DOHH2 (cell line): ENCODE data around the gene LRIG2.
"Not testable (repeated sequence)": the region's sequence is repeated elsewhere in the genome, so short reads cannot be mapped to it uniquely, and the experiment has no call there.

Source experiments
- H3F3A ChIP-seq: fragments of 200-600 bp; sonication (generic), shearing (Covaris generic); 2 replicates; pipeline ENCODE4 v1.6.0; 2016; ENCODE audit warnings: antibody characterized with exemption, mild to moderate bottlenecking; ENCODE audit not compliant: control insufficient read depth, insufficient read depth
- H3K27ac ChIP-seq: fragments of 200-600 bp; sonication (generic); 2 replicates; pipeline ENCODE4 v1.5.1; 2014; ENCODE audit warnings: low read depth, mild to moderate bottlenecking, low read length, moderate library complexity
- H3K27me3 ChIP-seq: fragments of 200-600 bp; sonication (generic); 2 replicates; pipeline ENCODE4 v1.6.1; 2014; ENCODE audit warnings: mild to moderate bottlenecking, low read length, mixed read lengths; ENCODE audit not compliant: control insufficient read depth
- H3K36me3 ChIP-seq: fragments of 200-600 bp; sonication (generic); 2 replicates; pipeline ENCODE4 v1.6.1; 2014; ENCODE audit warnings: mild to moderate bottlenecking, low read length, moderate library complexity, mixed read lengths; ENCODE audit not compliant: control insufficient read depth
- H3K4me1 ChIP-seq: fragments of 200-600 bp; sonication (generic); 2 replicates; pipeline ENCODE4 v1.6.1; 2014; ENCODE audit warnings: mild to moderate bottlenecking, low read length, mixed read lengths; ENCODE audit not compliant: control insufficient read depth
- H3K4me2 ChIP-seq: fragments of 200-600 bp; sonication (generic); 2 replicates; pipeline ENCODE4 v1.6.0; 2014; ENCODE audit warnings: mild to moderate bottlenecking, low read length, moderate library complexity
- H3K4me3 ChIP-seq: fragments of 200-600 bp; sonication (generic); 2 replicates; pipeline ENCODE4 v1.5.1; 2014; ENCODE audit warnings: mild to moderate bottlenecking, low read length, mixed read lengths
- H3K79me2 ChIP-seq: fragments of 200-600 bp; sonication (generic); 2 replicates; pipeline ENCODE4 v1.6.1; 2014; ENCODE audit warnings: mild to moderate bottlenecking, low read length, mixed read lengths; ENCODE audit not compliant: control insufficient read depth
- H3K9me2 ChIP-seq: fragments of 200-600 bp; sonication (generic); replicated peaks from 2 replicates; pipeline ENCODE4 v1.6.1; 2014; ENCODE audit warnings: mild to moderate bottlenecking, low read length, mixed read lengths; ENCODE audit not compliant: control insufficient read depth
- H3K9me3 ChIP-seq: fragments of 200-600 bp; sonication (generic); 2 replicates; pipeline ENCODE4 v1.6.1; 2014; ENCODE audit warnings: antibody characterized with exemption, low read length, mixed read lengths; ENCODE audit not compliant: control insufficient read depth, insufficient read depth
- H4K20me1 ChIP-seq: fragments of 200-600 bp; sonication (generic); 2 replicates; pipeline ENCODE4 v1.6.0; 2014; ENCODE audit warnings: low read depth, mild to moderate bottlenecking, antibody characterized with exemption, low read length, moderate library complexity; ENCODE audit not compliant: control insufficient read depth, insufficient read depth
- EZH2phosphoT487 ChIP-seq: fragments of 200-600 bp; sonication (generic); IDR thresholded peaks from 2 replicates; pipeline ENCODE4 v1.6.1; 2017; ENCODE audit warnings: borderline replicate concordance, mild to moderate bottlenecking, antibody characterized with exemption, low read length, moderate library complexity, mixed read lengths
- TF ChIP-seq, protein P1 (sequence below): fragments of 200-600 bp; sonication (generic); IDR thresholded peaks from one replicate; pipeline ENCODE4 v1.5.1; 2014; ENCODE audit warnings: antibody characterized with exemption, mild to moderate bottlenecking, low read depth, low read length; ENCODE audit not compliant: poor library complexity, severe bottlenecking

The LRIG2 gene

GRCh38 chr1:113058941-113059706, 13.9 kb upstream of the LRIG2 start:
- Histone ChIP-seq H3K4me1 (peaks cover 9% of the 10 kb centered on the region), H3K27me3 (no peaks in the 10 kb centered on the region), H3K4me3 (no peak overlapping the region), H3F3A (no peaks in the 10 kb centered on the region), H4K20me1 (no peaks in the 10 kb centered on the region), H3K27ac (no peak overlapping the region), H3K9me2 (no peaks in the 10 kb centered on the region), H3K36me3 (no peaks in the 10 kb centered on the region), H3K9me3 (no peaks in the 10 kb centered on the region), H3K79me2 (no peaks in the 10 kb centered on the region), H3K4me2 (no peak overlapping the region)
- no peak for TF ChIP-seq EZH2phosphoT487
- TF ChIP-seq, protein P1, sequence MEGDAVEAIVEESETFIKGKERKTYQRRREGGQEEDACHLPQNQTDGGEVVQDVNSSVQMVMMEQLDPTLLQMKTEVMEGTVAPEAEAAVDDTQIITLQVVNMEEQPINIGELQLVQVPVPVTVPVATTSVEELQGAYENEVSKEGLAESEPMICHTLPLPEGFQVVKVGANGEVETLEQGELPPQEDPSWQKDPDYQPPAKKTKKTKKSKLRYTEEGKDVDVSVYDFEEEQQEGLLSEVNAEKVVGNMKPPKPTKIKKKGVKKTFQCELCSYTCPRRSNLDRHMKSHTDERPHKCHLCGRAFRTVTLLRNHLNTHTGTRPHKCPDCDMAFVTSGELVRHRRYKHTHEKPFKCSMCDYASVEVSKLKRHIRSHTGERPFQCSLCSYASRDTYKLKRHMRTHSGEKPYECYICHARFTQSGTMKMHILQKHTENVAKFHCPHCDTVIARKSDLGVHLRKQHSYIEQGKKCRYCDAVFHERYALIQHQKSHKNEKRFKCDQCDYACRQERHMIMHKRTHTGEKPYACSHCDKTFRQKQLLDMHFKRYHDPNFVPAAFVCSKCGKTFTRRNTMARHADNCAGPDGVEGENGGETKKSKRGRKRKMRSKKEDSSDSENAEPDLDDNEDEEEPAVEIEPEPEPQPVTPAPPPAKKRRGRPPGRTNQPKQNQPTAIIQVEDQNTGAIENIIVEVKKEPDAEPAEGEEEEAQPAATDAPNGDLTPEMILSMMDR, result no peak

DNA sequence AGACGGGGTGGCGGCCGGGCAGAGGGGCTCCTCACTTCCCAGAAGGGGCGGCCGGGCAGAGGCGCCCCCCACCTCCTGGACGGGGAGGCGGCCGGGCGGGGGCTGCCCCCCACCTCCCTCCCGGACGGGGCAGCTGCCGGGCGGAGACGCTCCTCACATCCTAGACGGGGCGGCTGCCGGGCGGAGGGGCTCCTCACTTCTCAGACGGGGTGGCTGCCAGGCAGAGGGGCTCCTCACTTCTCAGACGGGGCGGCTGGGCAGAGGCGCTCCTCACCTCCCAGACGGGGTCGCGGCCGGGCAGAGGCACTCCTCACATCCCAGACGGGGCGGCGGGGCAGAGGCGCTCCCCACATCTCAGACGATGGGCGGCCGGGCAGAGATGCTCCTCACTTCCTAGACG, 9.5 kb upstream of the LRIG2 start:
- not testable (repeated sequence) for H3K27ac ChIP-seq, H3K9me3 ChIP-seq, H3K4me3 ChIP-seq, H3K9me2 ChIP-seq, H3K4me1 ChIP-seq, H3K36me3 ChIP-seq, H3F3A ChIP-seq, H4K20me1 ChIP-seq, H3K79me2 ChIP-seq, H3K27me3 ChIP-seq, H3K4me2 ChIP-seq

GRCh38 chr1:113072141-113072756, 749 bp upstream of the LRIG2 start:
- no peaks in the 10 kb centered on the region for H3K27me3 ChIP-seq
- peak overlapping the region; percentile 73 for H3K27ac ChIP-seq

More at GRCh38 chr1:113072141-113072756, 749 bp upstream of the LRIG2 start:
- Histone ChIP-seq H3F3A (0 out of 2 replicates have a peak, but pooled peaks cover 3% of the 10 kb centered on the region), H3K4me3 (peak overlapping the region; percentile 96), H3K36me3 (peaks cover 14% of the 10 kb centered on the region), H3K79me2 (peaks cover 41% of the 10 kb centered on the region), H3K9me2 (no peaks in the 10 kb centered on the region), H4K20me1 (no peaks in the 10 kb centered on the region), H3K4me2 (peak overlapping the region; percentile 71), H3K4me1 (peaks cover 14% of the 10 kb centered on the region), H3K9me3 (no peaks in the 10 kb centered on the region)
- no peak for TF ChIP-seq EZH2phosphoT487
- TF ChIP-seq, protein P1, result no peak
